ENCODE results near the gene C6orf89.

GRCh38 chr6:36975231-36976006 is 89.7 kb downstream of the C6orf89 start:
- TF ChIP-seq CTCF (optimal IDR thresholded peaks at IDR 0.05 in 1 of 3, IDR thresholded peaks at IDR 0.05 in 1 of 3, conservative IDR thresholded peaks at IDR 0.05 in 1 of 3; ENCODE audit: extremely low read depth in 1 of 3, insufficient read depth in 2 of 3, low read length in 3 of 3) (no peak), EZH2 (IDR thresholded peaks at IDR 0.05; ENCODE audit: low read length) (no peak)

Measured in keratinocyte (primary cell).